Measurements from ENCODE around the gene NTNG1. TPM values are rescaled to one million over a fixed set of nuclear protein-coding genes. Genes with fewer than 3 reads are reported as not detected.

NTNG1 gene
- total RNA-seq, 1 experiment from 2014 or later: not detected

- DNase-seq (ENCODE audit: low spot score): no peak
These were observed 1.8 kb downstream of the NTNG1 start for GRCh38 chr1:107142666-107143065.

DNA sequence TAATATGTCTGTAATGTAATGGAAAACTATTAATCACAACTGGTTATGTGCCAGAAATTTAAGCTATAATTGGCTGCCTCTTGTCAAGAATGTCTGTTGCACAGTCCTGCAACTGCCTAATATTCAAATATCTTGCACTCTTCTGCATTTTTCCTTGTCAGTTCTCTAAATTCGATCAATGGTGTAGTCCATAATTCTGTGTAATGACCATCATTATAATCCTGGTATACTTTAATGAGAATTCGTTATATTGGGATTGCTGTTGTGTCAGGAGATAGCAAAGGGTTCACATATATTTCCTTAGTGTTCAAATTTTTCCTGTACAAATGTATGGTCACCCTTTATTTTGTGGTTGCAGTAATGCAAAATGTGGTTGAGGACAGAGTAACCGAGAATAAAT, 4.8 kb downstream of the NTNG1 start:
- no peak for DNase-seq (ENCODE audit: low spot score)

DNA sequence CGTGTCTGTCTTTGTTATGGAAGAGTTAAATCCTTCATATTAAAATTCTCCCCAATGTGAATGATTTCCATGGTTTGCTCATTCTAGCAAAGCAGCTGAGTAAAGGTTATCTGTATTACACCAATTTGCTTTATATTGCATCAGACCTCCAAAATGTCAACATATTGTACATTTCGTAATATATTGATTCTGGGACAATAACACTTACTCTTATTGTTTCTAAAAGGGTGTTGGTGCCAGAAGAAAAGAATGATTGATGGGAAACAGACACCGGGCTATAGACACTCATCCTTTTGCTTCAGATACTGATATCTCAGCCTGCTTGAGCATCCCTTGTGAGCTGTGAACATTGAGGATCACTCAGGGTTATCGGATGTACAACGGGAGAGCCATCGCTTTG, 7.0 kb downstream of the NTNG1 start:
- DNase-seq (ENCODE audit: low spot score): no peak

DNA sequence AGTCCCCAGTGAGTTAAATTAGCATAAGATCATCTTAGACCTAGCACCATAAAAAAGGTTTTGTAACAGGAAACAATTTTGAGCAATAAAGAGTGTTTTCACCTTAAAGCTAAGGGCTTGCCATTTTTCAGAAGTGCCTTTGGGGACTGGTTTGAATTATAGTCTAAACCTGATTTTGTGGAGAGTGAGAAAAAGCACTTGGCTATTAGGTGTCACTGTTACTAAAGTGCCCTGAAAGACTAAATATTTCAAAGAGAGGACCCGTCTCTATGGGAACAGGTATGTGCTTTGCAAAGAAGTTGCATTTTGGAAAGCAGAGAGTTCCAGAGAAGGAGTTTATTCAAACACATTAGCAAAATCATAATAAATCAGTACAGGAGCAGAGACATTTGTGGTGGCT, 9.1 kb downstream of the NTNG1 start:
- no peak for DNase-seq (ENCODE audit: low spot score)

GRCh38 chr1:107151295-107151694, 10.5 kb downstream of the NTNG1 start:
- no peak for DNase-seq (ENCODE audit: low spot score)

DNA sequence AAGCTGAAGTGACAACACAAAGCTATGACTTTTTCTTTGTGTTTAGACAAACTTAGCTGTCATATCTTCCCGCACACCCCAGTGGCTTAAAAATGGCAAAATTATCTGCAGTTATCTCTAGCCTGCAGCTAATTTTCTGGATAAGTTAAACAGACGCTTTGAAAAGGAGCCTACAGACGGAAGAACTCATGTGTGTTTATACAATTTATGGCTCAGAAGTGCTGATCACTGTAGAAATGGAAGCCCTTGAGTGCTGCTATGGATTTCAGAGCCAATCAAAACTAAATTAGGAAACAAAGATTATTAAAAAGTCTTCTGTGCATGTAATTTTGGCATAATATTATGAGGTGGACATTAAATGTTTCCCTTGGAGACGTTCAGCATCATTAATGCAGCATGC, 11.6 kb downstream of the NTNG1 start:
- DNase-seq (ENCODE audit: low spot score): no peak

GRCh38 chr1:107153014-107153413, 12.2 kb downstream of the NTNG1 start:
- DNase-seq (ENCODE audit: low spot score): no peak

GRCh38 chr1:107158496-107158895, 17.7 kb downstream of the NTNG1 start:
- no peak for DNase-seq (ENCODE audit: low spot score)

DNA sequence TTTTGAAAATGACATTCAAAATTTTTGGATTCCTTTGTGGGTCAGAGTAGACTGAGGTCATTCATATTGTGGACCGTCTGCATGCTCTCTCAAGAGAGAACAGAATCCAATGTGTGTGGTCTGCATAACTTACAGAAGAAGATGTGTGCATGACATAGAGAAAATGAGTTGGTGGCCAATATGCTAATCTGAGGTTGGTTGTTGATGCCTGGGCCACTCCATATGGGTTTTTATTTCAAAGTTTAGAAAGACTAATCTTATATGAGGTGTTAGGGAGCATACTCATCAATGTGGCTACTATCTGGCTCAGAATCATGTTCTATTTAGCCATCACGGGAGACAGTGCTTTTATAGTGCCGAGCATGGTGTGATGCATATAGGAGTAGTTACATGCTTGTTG, 18.2 kb downstream of the NTNG1 start:
- no peak for DNase-seq (ENCODE audit: low spot score)

- no peak for DNase-seq (ENCODE audit: low spot score)
These were observed 21.9 kb downstream of the NTNG1 start for GRCh38 chr1:107162745-107163144.

- DNase-seq (ENCODE audit: low spot score): peak; percentile 5
These were observed 24.1 kb downstream of the NTNG1 start for GRCh38 chr1:107164901-107165300.

GRCh38 chr1:107169615-107170014, 28.8 kb downstream of the NTNG1 start:
- no peak for DNase-seq (ENCODE audit: low spot score)

GRCh38 chr1:107171333-107171732, 30.5 kb downstream of the NTNG1 start:
- DNase-seq (ENCODE audit: low spot score): no peak

GRCh38 chr1:107172450-107173170, 31.8 kb downstream of the NTNG1 start:
- no peak for DNase-seq (ENCODE audit: low spot score)

GRCh38 chr1:107175102-107175909, 34.5 kb downstream of the NTNG1 start:
- DNase-seq (ENCODE audit: low spot score): no peak

DNA sequence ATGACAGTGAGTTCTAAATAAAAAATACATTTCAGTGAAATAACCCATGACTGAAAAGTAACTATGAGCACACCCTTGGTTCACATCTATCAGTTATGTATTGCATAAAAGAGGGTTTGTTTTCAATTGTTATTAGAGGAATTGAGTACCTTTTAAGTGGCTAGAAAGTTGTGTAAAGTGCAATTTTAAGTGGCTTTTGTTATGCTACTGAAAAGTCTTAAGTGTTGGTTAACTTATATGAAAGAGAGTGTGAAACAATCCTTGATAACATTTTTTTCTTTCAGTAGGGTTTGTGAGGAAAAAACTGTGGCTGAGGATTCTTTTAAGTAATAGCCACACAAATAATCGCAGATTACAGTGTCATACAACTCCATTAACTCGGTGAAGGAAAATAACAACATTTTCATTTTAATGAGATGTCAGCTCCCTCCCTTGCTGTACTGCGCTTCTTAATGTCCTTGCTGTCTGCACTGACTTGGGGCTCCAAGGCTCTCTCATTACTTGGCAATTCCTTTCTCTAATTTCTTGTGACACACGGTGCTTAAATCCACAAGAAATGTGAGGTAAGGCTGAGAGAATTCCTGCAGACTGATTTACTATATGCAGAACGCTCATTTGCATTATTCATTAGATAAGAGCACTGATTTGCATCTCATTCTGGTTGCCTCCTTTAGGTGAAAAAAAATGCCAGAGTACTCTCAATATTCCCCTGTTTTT, 40.6 kb downstream of the NTNG1 start:
- no peak for DNase-seq (ENCODE audit: low spot score)

DNA sequence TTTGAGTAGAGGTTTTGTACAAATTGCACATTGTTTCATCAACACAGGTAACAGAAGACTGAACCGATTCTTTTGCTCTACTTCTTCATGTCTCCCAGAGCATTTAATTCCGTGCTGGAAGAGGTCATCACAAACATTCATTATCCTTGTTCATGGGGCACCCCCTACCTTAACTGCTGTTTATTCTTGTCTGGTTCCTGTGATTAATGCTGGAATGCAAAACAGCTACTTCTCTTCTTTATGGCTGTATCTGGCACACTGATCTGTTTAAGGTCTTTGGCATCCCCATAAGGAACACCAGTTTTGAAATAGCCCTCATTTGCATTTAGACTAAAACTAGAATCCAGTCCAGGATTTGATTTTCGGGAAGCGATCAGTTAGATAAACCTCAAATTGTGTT, 42.2 kb downstream of the NTNG1 start:
- DNase-seq (ENCODE audit: low spot score): no peak

- no peak for DNase-seq (ENCODE audit: low spot score)
These were observed 44.0 kb downstream of the NTNG1 start for GRCh38 chr1:107184888-107185287.

DNA sequence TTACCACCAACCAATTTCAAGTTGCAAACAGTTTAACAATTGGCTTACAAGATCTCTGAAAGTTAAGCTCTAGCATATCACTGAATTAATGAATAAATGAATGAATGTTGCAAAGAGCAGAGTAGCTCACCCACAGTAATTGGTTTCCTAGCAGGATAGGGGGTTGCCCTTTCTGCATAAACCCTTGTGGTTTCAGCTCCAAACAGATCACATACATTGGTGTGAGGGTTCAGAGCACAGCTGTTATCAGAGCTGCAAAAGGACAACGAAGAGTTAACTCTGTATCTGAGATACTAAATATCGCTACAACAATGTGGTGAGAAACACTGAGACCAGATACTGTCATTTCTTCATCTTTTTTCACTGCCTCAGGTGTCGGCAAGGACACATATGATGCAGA, 46.6 kb downstream of the NTNG1 start:
- DNase-seq (ENCODE audit: low spot score): no peak

GRCh38 chr1:107188160-107188559, 47.3 kb downstream of the NTNG1 start:
- DNase-seq (ENCODE audit: low spot score): no peak

DNA sequence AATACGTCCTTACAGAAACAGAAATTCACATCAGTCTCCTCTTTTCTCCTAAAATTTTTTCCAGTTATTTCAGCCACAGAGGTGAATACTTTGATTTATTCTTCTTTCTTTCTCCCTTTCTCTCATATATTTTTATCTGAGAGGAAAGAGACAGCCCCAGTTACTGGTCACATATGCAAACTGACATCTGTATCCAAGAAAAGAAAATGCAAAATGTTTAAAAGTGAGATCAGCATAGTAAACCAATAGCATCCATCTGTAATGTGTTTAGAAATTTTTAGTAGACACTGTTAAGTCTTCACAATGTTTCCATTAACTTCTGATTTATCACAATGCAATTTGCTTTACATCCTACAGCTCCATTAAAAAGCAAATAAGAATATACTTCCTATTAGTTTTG, 53.5 kb downstream of the NTNG1 start:
- no peak for DNase-seq (ENCODE audit: low spot score)

- DNase-seq (ENCODE audit: low spot score): no peak
These were observed 54.6 kb downstream of the NTNG1 start for GRCh38 chr1:107195476-107195875.

Data from A172 (cell line).